NCI-H1417 (cell line): ENCODE measurements around the gene OGDHL.

Source experiments
- DNase-seq, 3 experiments: peaks; one replicate each; lab custom pipeline; 2025; lab: John Stamatoyannopoulos, UW

OGDHL gene

DNA sequence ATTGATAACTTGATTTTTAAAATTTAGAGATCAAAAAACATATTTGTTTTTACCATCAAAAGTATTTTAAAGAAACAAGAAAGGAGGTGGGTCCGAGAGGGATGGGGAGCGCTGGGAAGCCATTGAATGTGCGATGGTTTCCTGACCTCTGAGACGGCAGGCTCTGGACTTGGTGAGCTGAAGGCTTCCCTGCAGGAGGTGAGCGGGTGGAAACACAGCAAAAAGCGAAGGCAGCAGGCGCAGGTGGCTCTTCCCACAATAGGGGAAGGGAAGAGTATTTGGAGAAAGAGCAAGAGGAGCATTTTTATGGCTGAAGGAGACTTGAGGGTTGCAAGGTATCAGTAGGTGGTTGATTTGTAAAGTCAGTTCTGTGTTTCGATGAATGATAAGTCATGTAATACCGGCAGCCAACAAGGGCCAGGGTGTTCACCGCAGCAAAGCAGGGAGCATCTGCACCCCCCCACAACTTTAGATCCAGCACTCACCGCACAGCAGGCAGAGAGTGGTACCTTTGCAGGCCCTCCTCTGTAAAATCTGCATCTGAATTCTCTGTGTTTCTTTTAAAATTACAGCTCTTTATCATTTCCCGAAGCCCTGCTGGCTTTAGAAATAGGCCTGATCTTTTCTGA is 72.1 kb downstream of the OGDHL start:
- DNase-seq: no peak

DNA sequence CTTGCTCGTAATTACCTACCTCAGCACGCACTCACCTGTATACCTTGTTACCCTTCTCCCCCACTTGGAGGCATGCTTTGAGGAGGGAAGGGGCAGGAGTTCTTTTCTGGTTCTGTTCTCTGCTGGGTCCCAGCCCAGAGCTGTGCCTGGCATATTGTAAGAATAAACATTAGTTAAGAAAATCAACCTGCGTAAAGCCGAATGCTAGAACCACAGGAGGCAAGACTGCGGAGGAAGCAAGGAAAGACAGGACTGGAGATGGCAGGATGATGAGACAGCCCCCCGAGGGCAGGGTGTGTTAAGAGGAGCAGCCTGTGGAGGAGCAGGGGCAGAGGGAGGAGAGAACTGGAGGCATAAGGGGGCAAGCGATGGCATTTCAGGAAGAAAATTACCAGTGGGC is 73.2 kb downstream of the OGDHL start:
- no peak for DNase-seq

DNA sequence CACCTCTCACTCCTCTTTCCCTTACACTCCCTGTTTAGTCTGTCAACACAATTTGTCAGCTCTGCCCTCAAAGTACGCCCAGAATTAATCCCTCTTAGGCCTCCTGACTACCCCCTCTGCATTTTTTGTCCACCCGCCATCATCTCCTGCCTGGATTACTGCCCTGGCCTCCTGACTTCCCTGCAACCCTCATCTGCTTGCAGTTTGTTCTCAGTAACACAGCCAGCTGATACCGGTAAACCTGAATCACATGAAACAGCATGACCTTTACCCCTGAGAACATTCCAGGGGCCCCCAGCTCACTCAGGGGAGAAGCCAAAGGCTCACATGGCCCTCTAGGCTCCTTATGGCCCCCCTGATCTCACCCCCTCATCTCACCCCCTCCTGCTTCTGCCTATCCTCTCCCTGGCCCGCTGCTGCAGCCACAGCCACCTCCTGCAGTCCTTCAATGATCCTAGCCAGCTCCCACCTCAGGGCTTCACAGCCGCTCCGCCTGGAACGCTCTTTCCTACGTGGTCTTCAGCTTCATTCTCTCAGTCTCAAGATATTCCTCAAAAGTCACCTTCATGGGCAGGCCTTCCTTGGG is 73.8 kb downstream of the OGDHL start:
- no peak for DNase-seq

DNA sequence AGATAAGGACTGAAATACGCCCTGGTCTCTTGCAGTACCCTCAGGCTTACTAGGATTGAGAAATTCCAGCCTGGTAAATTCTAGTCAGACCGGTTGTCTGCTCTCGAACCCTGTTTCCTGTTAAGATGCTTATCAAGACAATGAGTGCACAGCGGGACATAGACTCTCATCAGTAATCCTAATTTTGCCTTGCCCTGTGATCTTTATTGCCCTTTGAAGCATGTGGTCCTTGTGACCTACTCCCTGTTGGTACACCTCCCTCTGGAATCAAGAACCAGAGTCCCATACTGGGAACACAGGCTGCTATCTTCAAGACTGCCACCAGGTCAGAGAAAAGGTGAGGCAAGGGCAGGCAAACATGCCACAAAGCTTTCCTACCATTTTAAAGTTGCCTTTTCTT is 75.5 kb downstream of the OGDHL start:
- DNase-seq: no peak
